Left hindlimb (tissue), 1 donor: Measurements from ENCODE around the gene NHS.

Experiments used
- DNase-seq: peaks from one replicate; pipeline ENCODE4 v3.0.0-alpha.2; 2018

The NHS gene

DNA sequence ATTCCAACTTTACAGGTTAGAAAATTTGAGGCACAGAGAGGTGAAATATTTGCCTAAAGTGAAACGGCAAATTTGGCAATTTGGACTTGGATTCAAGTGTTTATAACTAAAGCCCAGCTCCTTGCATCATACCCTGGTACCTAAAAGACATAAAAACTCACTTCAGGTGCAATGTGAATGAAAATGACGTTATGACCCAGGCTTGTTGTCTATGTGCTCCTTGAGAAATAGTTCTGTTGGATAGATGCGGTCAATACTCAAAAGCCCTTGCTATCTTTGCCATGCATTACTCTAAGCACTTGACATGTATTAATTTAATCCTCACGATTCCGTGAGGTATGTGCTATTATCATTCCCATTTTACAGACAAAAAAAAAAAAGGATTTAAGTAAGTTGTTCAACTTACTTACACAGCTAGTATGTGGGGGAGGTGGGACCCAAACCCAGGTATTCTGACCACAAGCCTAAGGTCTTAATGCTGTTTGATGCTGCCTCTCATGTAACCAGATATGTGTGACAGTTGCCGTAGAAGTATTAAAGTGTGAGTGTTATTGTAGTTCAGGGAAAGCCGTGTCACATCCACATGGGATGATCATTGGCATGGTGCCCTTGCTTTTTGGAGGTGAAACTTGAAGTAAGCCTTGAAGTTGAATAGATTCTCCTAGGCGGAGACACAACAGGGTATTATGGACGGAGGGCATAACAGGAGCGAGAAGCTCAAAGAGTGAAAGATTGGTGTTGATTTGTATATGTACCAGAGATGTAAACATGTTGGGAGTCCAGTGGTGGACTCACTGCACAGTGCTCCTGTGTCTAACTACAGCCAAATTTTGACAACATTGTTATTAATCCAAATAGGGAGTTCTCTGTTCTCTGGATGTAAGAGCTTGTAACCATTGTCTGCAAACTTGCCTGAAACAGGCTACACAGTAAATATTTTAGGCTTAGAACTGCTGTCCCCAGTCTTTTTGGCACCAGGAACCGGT lies 365.4 kb downstream of the NHS start:
- no peak for DNase-seq

DNA sequence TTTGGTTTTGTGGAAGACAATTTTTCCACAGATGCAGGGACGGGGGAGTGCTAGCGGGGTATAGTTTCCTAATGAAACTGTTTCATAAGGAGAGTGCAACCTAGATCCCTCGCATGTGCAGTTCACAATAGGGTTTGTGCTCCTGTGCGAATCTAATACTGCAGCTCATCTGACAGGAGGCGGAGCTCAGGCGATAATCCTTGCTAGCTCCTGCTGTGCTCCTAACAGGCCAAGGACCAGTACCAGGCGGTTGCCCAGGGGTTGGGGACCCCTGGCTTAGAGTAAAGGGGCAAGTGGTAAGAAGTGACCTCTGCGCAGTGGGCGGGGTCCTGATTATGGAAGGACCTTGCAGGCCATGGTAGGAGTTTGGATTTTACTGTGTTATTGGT lies 366.1 kb downstream of the NHS start:
- DNase-seq, result no peak

DNA sequence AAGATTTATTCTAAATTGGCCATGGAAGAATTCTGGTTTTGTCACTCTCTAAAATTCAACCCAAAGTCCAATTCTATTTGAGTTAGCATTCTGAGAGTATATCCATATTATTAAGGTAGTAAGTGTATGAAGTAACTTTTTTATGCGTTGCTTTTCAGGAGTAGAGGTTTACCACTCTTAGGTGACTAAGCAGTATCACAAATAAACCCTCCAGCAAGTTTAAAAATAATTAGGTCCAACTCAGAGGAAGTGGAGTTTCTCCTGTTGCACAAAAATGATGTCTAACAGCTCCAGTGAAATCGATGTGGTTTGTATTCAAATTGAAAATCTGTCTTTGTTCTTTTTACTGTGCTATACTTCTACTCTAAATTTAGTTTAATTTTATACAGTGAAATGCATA lies 368.9 kb downstream of the NHS start:
- no peak for DNase-seq

DNA sequence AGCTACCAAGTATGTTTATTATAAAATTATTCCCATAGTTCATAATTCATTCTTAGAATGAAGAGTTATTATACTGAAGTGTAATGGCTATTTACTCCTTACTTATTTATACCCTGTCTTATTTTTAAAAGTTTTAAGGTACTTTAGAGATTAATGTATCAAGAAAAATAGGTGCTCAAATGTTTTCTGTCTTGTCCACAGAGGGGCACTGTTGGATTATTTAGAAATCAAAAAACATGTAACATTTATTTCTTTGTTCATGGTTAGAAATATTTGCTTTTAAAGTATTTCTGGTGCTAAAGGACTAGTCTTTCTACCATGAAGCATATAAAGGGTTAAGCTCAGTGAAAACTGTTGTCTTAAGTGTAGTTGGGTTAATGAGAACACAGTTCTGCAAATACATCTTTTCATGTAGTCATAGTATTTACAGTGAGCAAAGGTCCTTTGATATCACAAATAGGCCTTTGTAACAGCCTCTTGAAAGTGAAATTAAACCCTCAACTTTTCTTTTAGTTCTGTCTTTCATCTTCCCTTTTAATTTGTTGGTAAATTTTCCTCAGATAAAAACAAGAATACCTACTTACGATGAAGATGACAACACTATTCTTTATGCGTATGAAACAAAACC lies 370.0 kb downstream of the NHS start:
- DNase-seq, result no peak

DNA sequence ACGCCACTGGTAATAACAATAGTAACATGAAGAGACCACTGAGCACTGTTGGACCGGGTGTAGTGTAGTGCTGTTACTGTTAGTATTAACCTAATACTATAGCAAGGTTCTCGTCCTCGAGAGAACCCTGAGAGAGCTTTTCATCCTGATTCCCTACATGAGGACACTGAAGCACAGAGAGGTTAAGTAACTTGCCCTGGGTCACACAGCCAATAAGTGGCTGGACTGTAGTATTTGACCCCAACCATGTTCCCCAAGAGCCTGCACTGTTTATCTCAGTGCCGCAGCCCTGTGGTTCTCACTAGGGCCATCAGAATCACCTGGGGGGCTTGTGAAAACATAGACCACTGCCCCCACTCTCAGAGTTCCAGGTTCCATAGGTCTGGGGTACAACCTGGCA lies 372.7 kb downstream of the NHS start:
- DNase-seq, result no peak

DNA sequence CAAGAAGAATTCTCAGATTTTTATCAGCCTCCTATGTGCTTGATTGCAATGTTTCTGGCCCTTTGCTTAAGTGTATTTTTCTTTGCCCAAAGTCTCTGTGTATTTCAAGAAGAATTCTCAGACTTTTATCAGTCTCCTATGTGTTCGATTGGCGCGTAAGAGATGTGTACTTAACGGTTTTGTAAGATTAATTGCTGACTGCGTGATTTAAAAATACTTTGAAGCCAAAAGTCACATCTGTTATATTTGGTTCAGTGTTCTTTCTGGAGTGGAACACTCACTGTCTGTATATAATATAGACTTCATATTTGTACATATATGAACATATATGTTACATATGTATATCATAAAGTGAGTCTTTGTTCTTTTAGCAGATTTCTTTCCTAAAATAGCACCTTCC lies 373.7 kb downstream of the NHS start:
- no peak for DNase-seq

DNA sequence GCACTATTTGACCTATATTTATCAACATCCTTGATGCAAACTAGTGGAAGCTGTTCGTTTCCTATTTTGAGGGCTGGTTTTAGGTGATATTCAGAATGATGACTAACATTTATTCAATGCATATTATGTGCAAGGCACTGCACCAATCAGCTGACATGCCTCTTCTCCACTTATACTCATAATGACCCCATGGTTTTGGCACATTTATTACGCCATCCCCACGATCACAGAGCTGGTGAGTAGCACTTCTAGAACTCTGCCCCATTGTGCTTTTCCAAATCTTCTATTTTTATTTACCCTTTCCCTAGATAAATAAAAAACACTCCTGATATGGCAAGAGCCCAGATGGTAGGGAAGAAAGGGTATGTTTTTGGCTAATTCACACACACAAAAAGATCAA lies 375.4 kb downstream of the NHS start:
- no peak for DNase-seq

DNA sequence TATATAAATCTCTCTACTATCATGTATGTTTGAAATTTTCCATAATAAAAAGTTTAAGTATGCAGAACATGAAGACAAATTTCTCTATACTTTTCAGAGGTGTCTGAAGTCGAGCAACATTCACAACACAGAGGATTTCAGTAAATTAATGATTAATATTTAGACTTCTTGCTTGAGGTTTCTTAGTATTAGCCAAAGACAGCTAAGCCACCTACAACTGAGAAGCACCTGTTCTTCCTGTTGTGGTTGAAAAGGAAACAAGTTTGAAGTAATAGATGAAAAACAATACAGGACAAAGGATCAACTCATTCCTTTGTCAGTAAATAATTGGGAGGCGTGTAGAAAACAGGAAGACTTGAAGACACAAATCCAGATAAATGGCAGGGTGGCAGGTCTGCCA lies 383.4 kb downstream of the NHS start:
- no peak for DNase-seq

DNA sequence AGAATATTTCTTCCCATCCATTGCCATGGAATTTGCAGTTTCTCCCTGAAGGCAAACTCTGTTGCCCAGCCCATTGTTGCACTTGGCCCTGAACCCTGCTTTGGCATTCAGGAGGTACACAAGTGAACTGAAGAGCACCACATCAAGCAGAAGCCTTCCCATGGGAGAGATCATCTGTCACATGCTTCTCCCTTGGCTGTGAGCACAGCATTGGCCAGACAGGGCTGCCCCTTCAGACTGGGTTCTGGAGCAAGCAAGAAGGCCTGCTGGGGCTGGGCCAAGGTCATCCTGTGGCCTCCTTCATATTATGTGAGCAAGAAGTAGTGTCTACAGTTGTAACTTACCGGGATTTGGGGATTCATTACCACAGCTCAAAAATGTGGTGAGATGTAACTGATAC lies 385.0 kb downstream of the NHS start:
- no peak for DNase-seq

DNA sequence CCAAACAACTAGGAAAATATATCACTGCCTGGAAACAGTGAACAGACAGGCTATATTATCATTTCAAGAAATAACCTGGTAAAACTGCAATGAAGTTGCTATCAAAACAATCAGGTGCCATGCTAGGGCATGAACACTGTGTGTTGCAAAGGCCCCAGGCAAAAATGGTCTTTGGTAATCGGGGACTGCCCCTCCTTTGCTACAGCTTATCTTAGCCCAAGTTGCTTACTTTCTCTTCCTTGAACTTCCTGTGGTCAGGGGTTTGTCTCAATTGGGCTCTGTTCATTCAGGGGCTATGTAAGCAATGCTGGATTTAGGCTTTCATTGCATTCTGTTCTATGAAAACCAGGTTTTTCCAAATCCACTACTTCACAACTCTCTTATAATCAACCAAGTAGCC lies 392.7 kb downstream of the NHS start:
- no peak for DNase-seq

DNA sequence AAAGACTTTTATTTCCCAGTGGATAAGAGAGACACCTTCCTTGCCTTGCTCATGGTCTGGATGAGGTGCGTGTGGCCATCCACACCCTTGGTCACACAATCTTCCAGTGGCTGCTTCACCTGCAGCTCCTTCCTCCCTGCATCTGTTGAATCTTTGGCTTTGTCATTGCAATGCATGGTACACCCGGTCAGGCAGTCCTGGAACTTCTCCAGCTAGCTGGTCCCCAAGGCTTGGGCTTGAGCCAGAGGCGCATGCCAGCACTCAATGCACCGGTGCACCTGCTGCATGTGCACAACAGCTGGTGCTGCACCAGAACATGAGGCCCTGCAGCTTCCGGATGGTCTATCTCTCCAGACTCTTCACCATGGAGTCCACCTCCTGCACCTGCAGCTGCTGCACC lies 394.0 kb downstream of the NHS start:
- no peak for DNase-seq

DNA sequence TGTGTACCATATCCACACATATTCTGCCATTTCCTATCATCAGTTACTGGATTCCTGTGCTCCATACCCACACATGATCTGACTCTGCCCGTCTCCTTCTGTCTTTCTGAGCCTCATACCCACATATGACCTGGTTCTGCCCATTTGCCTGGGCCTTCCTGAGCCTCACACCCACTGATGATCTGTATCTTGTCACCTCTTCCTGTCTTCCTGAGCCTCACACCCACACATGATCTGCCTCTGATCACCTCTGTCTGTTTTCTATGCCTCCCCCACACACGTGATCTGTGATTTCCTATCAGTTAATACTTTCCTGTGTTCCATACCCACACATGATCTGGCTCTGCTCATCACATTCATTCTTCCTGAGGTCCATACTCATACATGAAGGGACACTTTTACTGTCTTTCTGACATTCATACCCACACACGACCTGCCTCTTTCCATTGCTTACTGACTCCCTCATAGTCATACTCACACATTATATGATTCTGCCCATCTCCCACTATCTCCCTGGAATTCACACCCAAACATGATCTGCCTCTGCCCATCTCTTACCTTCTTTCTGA lies 394.8 kb downstream of the NHS start:
- no peak for DNase-seq

DNA sequence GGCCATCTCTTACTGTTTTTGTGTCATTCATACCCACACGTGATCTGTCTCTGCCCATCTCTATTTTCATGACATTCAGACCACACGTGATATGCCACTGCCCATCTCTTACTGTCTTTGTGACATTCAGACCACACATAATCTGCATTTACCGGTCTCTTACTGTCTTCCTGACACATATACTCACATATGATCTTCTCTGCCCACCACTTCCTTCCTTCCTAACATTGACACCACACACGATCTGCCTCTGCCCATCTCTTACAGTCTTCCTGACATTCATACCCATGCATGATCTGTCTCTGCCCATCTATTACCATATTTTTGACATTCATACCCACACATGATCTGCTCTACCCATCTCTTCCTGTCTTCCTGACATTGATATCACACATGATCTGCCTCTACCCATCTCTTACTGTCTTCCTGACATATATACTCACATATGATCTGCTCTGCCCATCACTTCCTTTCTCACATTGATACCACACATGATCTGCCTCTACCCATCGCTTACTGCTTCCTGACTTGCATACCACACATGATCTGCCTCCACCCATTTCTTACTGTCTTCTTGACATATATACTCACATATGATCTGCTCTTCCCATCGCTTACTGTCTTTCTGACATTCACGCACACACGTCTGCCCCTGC lies 398.3 kb downstream of the NHS start:
- no peak for DNase-seq

DNA sequence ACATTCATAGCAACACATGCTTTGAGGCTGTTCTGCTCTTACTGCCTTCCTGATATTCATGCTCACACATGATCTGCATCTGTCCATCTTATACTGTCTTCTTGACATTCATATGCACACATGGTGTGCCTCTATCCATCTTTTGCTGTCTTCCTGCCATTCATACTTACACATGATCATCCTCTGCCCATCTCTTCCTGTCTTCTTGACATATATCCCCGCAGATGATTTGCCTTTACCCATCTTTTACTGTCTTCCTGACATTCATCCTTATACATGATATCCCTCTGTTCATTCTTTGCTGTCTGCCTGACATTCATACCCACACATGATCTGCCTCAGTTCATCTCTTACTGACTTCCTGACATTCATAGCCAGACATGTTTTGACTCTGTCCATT lies 399.1 kb downstream of the NHS start:
- DNase-seq, result no peak

DNA sequence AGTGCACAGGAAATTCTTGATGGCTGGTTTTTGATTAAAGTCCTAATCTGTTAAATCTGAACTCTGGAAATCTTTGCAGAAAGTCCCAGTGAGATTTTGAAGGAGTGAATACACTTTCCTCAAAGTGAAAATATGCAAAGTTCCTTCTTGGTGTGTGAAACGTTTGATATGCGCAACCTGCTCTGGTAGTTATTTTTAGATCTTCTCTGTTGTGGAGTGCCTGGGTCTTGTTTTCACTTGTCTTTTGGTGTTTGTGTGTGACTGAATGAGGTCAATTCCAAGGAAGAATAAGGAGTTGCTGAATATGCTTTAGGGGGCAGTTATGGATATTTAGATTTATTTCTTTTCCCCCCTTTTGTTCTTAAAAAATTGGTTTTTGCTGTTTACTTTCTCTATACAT lies 404.0 kb downstream of the NHS start:
- no peak for DNase-seq

DNA sequence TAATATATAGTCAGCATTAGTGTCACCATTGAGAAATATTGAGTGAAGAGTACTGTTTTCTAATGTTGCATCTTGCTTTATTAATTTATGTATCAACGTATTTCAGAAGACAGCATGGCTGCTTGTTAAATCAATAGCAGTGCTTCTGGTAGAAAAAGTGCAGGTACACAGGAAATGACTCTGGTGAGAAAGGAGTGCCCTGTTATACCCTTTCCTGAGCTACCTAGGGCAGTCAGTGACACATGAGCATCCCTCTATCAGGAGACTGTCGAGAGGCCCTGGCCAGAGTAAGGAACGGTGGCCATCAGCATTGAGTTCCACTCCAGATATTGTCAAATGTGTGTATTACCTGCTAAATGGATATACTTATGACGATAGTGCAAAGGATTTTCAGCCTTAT lies 404.4 kb downstream of the NHS start:
- no peak for DNase-seq
